Measurements from ENCODE around the gene RAPGEF3.

Gene RAPGEF3

DNA sequence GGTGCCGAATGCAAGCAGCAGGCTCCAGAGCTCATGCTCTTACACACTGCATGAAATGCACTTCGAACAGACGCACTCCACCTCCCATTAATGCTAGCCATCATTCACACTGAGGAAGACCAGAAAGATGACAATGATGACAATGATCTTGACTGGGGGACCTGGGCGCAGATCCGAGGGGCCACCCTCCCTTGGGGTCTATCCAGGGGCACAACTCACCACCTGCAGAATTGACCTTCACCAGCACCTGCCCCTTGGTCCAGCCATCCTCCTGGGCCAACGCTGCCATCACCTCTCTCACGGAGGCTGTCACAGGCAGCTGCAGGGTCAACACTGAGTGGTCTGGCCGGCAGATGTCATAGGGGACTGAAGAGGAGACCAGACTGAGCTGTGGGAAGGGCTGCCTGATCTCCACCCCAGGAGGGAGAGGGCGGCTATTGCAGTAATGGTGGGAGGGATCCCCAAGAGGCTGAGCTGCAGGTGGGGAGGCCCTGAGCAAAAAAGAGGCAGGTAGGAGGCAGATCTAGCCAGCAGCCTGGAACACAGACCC lies 15.3 kb downstream of the RAPGEF3 start:
- DNase-seq (ENCODE audit: low read depth) = no peak

DNA sequence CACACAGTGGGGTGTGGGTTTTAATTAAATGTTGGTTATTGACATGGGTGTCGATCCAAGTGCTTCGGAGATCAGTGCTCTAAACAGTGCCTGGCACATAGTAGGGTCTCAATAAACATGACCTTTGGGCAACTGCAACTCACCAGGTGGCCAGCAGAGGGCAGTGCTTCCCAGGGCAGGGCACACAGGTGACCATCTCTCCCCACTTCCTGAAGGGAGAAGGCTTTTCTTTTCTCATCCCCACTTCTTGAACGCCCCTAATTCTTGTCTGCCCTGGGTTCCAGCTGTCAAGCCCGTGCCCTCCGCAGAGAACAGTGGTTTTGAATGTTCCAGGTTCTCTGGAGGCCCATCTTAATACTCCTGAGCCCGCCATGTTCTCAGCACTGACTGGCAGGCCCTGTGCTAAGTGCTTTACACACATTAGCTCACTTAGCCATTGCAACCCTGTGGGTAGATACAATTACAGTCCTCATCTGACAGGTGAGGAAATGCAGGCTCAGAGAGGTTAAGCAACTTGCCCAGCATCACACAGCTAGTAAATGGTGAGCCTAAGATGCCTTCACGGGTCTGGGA lies 16.3 kb downstream of the RAPGEF3 start:
- DNase-seq (ENCODE audit: low read depth) = peak; percentile 57

DNA sequence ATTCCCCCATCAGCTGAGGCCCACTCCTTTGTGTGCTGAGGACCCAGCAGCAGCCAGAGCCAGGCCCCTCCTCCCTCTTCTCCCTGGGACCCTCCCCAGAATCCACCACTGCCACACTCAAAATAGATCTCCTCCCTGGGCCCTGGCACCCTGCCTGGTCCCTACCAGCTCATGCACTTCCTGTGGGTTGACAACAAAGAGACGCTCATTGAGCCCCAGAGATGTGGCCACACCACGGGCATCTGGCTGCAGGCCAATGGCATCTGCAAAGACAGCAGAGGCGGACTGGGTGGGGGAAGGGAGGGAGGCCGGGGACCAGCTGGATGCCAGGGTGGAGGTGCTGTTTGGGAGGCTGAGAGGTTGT lies 17.4 kb downstream of the RAPGEF3 start:
- peak; percentile 63 for DNase-seq (ENCODE audit: low read depth)

DNA sequence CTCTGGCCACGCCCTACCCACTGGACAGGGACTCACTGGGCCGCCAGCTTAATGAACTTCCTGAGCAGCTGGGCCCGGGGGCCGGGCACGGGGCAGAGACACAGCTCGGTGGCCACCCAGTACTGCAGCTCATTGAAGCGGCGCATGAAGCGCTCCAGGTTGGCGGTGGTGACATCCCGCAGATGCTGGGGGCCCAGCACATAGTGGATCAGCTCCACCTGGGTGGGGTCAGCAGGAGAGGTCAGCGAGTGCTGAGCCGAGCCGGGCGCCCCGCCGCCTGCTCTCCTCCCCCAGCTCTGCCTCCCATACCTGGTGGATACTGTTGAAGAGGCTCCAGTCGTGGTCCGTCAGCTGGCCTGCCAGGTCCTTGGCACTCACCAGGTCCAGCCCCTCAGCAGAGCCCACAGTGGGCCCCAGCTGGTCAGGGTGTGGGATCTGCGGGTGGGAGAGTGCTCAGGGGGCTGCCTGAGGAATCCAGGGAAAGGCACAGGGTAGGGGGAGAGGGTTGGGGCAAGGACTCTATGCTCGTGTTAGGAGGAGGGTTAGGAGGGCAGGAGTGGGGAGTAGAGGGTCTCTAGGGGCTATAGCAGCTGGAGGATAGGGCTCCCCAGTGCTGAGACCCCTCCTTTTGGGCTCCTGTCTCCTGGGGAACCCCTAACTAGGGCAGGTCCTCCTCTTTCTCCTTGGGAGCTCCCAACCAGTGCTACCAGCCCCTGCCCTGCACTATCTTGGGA lies 17.9 kb downstream of the RAPGEF3 start:
- no peak for DNase-seq (ENCODE audit: low read depth)

GRCh38 chr12:47739979-47740378 lies 18.7 kb downstream of the RAPGEF3 start:
- DNase-seq (ENCODE audit: low read depth) = no peak

- DNase-seq (ENCODE audit: low read depth) = no peak
These were observed 19.4 kb downstream of the RAPGEF3 start for GRCh38 chr12:47739297-47739696.

DNA sequence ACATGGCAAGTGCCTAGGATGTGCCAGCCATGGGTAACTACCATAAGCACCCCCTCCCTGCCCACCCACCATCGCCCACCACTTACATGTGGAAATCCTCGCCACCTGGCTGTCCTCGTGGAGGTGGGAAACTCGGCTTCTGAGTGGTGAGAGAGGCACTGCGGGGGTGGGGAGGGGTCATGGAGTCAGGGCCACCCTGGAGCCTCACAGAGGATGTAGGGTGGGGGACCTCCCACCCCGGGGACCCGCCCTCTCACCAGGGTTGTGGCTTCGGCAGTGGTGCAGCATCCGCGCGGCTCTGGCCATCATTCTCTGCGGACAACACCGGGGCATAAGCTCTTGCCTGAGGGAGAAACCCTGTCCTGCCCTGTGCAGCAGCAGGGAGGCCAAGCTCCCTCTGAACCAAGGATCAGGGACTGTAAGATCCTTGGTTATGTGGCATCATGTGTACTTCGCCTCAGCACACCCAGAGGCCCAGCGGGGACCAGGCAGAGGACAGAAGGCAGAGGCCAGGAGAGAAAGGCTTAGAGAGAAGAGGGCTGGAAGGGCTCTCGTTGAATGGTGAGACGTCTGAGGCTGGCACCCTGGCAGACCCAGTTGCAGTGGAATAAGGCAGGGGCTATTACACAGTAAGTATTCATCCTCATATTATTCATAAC lies 20.6 kb downstream of the RAPGEF3 start:
- no peak for DNase-seq (ENCODE audit: low read depth)

DNA sequence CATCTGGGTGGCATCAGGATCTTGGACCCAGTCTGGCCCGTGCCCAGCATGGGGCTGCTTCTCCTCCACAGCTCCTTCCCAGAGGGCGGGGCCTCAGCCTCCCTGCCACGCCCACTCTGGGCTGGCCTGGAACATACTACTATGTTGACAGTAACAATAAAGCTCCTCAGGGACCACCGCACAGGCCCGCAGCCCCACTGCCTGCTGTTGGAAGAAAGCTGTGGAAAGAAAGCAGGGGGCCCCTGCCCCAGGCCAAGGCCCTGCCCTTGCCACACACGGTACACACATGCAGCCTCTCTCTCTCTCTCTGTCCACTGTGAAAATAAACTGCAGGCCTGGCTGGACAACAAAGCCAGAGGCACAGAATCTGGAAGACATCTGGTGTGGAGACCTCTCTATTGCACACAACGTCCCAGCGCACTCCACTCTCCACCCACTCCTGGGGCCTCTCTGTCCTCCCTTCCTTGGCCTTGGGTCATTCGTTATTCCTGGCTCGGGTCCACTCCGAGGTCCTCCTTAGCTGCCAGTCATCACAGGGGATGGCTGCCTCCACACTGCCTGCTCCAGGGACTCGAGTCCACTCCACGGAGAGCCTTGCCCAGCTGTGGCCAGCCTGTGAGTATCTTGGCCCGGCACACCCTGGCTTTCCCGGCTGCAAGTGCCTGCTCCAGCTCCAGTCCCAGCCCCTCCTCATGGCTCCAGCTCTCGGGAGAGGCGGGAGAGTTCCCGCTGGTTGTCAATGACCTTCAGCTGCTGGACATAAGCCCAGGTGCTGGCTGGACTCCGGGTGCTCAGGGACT lies 21.6 kb downstream of the RAPGEF3 start:
- DNase-seq (ENCODE audit: low read depth) = no peak

- no peak for DNase-seq (ENCODE audit: low read depth)
These were observed 22.5 kb downstream of the RAPGEF3 start for GRCh38 chr12:47736216-47736615.

DNA sequence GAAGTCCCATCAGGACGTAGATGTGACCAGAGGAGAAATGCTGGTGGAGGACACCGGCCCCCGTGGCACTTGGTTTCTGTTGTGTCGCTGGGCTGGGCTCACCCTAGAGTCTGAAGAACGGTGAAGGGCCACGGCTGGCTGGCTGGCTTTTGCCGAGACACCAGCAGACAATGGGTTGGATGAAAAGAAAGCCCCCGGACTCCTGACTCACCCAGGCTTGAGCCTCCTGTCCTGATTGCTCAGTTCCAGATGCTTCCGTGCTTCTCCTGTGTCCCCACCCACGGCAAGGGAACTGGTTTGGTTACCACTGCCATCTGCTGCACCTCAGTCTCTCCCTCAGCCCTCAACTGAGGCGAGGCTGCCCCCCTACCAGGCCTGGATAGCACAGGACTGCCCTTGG lies 23.0 kb downstream of the RAPGEF3 start:
- DNase-seq (ENCODE audit: low read depth) = no peak

DNA sequence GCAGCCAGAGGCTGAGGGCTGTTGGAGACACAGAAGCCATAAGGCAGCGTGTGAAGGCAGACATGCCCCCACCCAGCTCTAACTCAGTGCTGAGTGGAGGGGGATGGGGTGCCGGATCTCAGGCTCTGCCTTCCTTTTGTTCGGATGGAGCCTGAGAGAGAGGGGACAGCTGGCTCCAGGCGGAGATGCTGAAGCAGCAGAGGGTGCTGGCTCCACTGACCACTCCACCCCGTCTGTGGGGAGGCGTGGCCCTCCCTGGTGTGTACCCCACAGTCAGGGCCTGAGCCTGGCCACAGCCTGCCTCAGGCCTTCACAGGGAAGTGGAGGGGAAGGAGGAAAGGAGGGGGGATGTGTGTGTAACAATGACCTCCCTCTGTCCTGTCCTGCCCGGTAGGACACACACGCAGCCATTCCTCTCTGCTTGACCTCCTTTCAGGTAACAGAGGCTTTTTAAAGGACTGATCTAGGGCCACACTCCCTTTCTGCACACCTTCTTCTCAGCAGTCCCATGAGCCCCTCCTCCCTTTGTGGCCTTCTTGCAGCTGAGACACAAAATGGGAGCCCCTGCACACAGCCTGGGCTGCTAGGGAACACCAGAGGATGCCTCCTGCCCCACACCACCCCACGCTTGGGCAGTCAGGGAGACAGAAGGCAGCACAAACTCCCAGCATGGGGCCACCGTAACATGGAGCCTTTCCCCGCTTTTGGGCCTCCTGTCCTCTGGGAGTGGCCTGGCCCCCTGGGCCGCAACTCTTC lies 23.8 kb downstream of the RAPGEF3 start:
- DNase-seq (ENCODE audit: low read depth) = no peak

DNA sequence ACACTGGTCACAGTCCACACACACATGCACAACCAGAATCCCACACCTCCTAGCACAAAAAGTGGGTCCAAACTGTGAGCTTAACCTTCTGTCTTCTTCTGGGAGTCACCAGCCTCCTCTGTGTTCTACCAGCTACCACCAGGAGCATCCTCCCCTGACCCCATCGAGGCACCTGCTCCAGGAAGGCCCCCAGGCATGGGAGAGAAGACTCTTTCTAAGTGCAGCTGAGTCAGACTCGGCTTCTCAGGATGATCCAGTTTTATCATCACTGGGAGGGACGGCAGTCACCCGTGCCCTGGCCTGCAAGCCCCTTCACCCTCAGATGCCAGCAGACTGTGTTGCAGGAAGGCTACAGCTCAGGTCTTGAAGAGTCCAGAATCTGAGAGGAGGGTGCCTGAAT lies 25.5 kb downstream of the RAPGEF3 start:
- no peak for DNase-seq (ENCODE audit: low read depth)

GRCh38 chr12:47732504-47732903 lies 26.2 kb downstream of the RAPGEF3 start:
- no peak for DNase-seq (ENCODE audit: low read depth)

DNA sequence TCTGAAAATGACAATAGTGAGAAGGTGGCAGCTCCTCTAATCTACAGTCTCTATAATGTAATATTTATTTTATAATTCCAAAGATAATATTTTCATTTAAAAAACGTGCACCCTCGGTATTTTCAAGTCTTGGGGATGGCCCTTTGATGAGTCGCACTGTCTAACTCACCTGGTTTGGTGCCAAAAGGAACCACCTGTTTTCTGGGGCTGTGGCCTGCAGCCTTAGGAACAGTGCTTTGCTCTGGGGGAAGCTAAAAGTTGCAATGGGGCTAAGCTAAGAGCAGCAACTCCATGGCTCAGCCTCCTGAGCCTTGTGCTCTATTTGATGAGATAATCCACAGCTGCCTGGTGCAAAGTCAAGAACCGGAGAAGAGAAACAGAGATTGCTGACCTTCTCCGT lies 27.0 kb downstream of the RAPGEF3 start:
- DNase-seq (ENCODE audit: low read depth) = no peak

DNA sequence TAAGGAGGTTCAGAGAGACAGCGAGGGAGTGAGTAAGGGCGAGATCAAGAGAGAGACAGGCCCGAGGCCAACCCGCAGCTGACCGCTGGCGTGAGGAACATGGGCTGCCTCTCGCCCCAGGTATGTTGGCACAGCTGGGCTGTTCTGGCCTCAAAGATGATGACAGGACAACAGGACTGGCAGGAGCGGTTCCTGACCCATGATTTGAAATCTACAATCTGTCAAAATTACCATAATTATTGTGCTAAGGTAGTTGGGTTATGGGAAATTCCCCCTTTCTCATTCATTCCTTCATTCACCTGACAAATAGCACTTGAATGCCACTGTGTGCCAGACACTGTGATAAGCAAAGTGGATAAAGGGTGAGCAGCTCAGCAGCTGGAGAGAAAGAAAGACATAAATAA lies 28.3 kb downstream of the RAPGEF3 start:
- no peak for DNase-seq (ENCODE audit: low read depth)

DNA sequence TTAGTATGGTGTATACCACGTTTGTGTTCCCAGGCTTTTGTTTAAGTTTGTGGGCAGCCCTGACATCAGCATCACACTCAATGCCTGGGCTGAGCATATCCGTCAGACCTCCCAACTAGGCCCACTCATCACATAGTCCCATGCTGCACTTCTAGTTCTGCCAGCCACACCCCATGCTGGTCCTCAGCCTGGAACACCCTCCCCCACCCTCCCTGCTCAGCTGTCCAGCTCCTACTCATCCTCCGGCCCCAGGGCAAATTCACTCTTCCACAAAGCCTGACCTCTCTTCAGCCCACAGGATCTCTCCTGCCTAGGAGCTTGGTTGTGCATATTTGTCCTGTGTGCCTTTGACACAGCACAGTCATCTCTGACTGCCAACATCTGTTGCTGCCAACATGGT lies 29.4 kb downstream of the RAPGEF3 start:
- no peak for DNase-seq (ENCODE audit: low read depth)

DNA sequence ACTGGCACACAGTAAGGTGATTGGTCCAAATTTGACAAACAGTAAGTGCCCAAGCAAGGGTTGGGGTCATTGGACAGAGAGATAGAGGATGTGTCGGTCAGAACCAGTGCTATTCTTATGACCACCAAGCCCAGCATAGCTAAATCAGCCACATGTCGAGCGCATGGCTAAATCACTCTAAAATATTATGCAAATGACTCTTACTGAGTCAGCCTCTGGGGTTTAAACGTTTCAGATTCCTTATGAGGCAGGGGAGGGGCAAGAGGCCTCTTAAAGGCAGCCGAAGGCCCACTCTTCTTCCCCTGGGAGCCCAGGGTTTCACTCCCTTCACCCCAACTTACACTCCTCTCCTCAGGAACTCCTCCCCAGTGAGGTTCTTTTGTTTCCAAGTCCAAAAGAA lies 32.8 kb downstream of the RAPGEF3 start:
- no peak for DNase-seq (ENCODE audit: low read depth)

- no peak for DNase-seq (ENCODE audit: low read depth)
These were observed 33.4 kb downstream of the RAPGEF3 start, which contains the start of gene ENDOU for GRCh38 chr12:47725091-47725772. Gene ENDOU (minus strand): TSS chr12:47725490. CDS start chr12:47725413, 77 bp downstream.

DNA sequence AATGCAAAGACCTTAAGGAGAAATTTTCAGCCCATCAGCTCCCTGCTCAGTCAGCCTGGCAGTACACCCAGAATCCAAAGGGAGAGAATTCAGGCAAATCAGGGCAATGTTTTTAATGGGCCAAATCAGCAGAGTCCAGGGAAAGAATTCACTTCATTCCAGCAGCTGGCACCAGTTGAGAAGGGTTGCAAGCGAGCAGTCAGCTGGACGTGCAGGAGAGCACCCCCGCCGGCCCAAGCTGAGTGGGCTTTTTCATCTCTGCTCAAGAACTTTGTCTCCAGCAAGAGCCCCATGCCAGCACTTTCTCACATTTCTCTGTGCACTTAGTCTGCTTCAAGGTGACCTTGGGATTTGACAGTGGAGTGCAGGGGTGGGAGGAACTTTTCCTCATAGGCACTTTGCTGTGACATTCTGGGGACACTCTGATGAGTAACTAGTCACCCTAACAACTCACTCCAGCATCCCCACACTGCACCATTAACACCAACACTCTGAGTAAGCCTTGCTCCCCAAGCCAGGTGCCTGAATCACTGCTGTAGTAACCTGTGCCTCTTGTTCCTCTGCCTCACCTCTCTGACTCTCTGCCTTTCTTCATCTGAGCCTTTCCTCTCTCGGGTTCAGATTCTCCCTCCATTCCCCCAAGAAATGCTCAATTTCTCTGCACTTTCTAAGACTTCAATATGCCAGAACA lies 35.6 kb downstream of the RAPGEF3 start:
- DNase-seq (ENCODE audit: low read depth) = no peak

- no peak for DNase-seq (ENCODE audit: low read depth)
These were observed 36.4 kb downstream of the RAPGEF3 start for GRCh38 chr12:47722136-47722834.

Measured in activated T-helper 1 cell treated with Interleukin-2 at 50 U/mL for 16 hours (primary cell).